Measurements from ENCODE around the gene NUBPL.
"Not testable (repeated sequence)": the region's sequence is repeated elsewhere in the genome, so short reads cannot be mapped to it uniquely, and the experiment has no call there.

Gene NUBPL

GRCh38 chr14:31611778-31612433 lies 50.7 kb downstream of the NUBPL start:
- TF ChIP-seq CTCF (IDR thresholded peaks at IDR 0.05; ENCODE audit: insufficient read depth, low read depth, low read length, missing control alignments), result no peak
- DNase-seq (ENCODE audit: low read depth), result no peak

DNA sequence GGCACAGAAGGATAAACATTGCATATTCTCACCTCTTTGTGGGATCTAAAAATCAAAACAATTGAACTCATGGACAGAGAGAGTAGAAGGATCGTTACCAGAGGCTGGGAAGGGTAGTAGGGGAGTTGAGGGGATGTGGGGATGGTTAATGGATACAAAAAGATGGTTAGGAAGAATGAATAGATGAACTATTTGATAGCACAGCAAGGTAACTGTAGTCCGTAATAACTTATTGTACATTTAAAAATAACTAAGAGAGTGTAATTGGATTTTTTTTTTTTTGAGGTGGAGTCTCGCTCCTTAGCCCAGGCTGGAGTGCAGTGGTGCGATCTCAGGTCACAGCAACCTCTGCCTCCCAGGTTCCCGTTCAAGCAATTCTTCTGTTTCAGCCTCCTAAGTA lies 52.0 kb downstream of the NUBPL start:
- no peak for DNase-seq (ENCODE audit: low read depth)
- H3K4me3 ChIP-seq (ENCODE audit: low read depth, low read length), result no peak overlapping the region
- no peak for TF ChIP-seq CTCF (IDR thresholded peaks at IDR 0.05; ENCODE audit: insufficient read depth, low read depth, low read length, missing control alignments)

More at GRCh38 chr14:31611778-31612433, 50.7 kb downstream of the NUBPL start:
- H3K4me3 ChIP-seq (ENCODE audit: low read depth, low read length), result no peak overlapping the region

- not testable (repeated sequence) for DNase-seq (ENCODE audit: low read depth)
These were observed 57.7 kb downstream of the NUBPL start for GRCh38 chr14:31618884-31619283.

DNA sequence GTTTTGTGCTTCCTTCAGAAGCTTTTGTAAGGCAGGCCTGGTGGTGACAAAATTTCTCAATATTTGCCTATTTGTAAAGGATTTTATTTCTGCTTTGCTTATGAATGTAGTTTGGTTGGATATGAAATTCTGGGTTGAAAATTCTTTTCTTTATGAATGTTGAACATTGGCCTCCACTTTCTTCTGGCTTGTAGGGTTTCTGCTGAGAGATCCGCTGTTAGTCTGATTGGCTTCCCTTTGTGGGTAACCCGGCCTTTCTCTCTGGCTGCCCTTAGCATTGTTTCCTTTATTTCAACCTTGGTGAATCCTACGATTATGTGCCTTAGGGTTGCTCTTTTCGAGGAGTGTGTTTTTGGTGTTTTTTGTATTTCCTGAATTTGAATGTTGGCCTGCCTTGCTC lies 58.2 kb downstream of the NUBPL start:
- no peak for DNase-seq (ENCODE audit: low read depth)
- H3K4me3 ChIP-seq (ENCODE audit: low read depth, low read length), result no peak overlapping the region
- no peak for TF ChIP-seq CTCF (IDR thresholded peaks at IDR 0.05; ENCODE audit: insufficient read depth, low read depth, low read length, missing control alignments)

More at GRCh38 chr14:31618884-31619283, 57.7 kb downstream of the NUBPL start:
- H3K4me3 ChIP-seq (ENCODE audit: low read depth, low read length), result not testable (repeated sequence)

DNA sequence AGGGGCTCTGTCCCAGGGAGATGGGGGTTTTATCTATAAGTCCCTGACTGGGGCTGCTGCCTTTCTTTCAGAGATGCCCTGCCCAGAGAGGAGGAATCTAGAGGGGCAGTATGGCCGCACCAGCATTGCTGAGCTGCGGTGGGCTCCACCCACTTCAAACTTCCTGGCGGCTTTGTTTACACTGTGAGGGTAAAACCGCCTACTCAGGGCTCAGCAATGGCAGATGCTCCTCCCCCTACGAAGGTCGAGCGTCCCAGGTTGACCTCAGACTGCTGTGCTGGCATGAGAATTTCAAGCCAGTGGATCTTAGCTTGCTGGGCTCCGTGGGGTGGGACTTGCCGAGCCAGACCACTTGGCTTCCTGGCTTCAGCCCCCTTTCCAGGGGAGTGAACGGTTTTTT lies 59.7 kb downstream of the NUBPL start:
- H3K4me3 ChIP-seq (ENCODE audit: low read depth, low read length); DNase-seq (ENCODE audit: low read depth): not testable (repeated sequence)

- H3K4me3 ChIP-seq (ENCODE audit: low read depth, low read length), result no peak overlapping the region
- TF ChIP-seq CTCF (IDR thresholded peaks at IDR 0.05; ENCODE audit: insufficient read depth, low read depth, low read length, missing control alignments), result no peak
- no peak for DNase-seq (ENCODE audit: low read depth)
These were observed 60.9 kb downstream of the NUBPL start for GRCh38 chr14:31622060-31622459.

DNA sequence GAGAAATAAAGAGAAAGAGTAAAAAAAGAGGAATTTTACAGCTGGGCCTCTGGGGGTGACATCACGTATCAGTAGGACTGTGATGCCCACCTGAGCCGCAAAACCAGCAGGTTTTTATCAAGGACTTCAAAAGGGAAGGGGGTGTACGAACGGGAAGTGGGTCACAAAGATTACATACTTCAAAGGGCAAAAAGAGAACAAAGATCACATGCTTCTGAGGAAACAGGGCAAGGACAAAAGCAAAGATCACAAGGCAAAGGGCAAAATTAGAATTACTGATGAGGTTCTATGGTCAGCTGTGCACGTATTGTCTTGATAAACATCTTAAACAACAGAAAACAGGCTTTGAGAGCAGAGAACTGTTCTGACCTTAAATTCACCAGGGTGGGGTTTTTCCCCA lies 91.7 kb downstream of the NUBPL start:
- not testable (repeated sequence) for DNase-seq (ENCODE audit: low read depth); H3K4me3 ChIP-seq (ENCODE audit: low read depth, low read length)

DNA sequence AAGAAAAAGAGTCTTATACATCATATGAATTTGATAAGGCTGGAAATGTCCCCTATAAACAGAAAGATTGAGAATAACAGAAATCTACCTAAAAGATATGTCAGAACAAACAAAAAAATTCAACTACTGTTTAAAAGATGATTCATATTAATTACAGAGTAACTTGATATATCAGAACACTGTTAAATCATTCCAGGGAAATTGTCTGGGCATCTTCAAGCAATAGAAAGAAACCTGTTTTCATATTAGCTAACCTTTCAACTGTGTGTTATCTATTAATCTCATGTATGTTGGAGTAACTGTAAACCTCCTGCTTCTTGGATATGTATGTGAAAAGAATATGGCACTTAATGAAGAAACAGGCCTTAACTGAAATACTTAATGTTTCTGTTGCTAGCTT lies 96.7 kb downstream of the NUBPL start:
- no peak overlapping the region for H3K4me3 ChIP-seq (ENCODE audit: low read depth, low read length)
- no peak for DNase-seq (ENCODE audit: low read depth)
- no peak for TF ChIP-seq CTCF (IDR thresholded peaks at IDR 0.05; ENCODE audit: insufficient read depth, low read depth, low read length, missing control alignments)
